Heart left ventricle (tissue), 13 donors: Measurements from ENCODE around the gene TAF4.

Experiments
- POLR2A ChIP-seq, 2 donors: fragments of 450-650 bp; IDR thresholded peaks; one replicate each; pipeline ENCODE4 v1.6.1; 2017; ENCODE audit warnings: antibody characterized with exemption in 2 of 2, mild to moderate bottlenecking in 2 of 2, moderate library complexity in 2 of 2
- TF ChIP-seq, protein P1 (sequence below), 12 donors: fragments of 200-600 bp; sonication (generic) in 4 of 12; IDR thresholded peaks; one replicate each; pipeline versions ENCODE4 v1.5.0 to v1.8.0; 2018 to 2022; ENCODE audit warnings: antibody characterized with exemption in 12 of 12, mild to moderate bottlenecking in 5 of 12
- donor health status: ischemic (EF 13 %, LVEDD 7.1; RV severe dilation, severe dysfunction).
- donor health status: DM: no; HTN: yes; CAD: no.
- donor health status: DM: no; HTN: no; CAD: no.
- donor health status: ischemic (EF 25% LVEDD 6.9; RV normal size, moderate dysfunction).
- donor health status: ischemic (EF 25% LVEDD 5.7; RV mildly dilated, moderate dysfunction).
- donor health status: ischemic (EF 35%, LVEDD 5.7; RV mildly dilated, moderate dysfunction).
- donor health status: nonischemic (EF 11% LVEDD 7.7; RV severe dilation, severe dysfunction).
- donor health status: DM: yes; HTN: yes; CAD: no.
- donor health status: PGD.
- donor health status: ischemic (EF 29% LVEDD 5.4; RV normal size, mild dysfunction).
- donor health status: nonischemic (EF 23%, LVEDD 6.1; RV moderate dilation, normal function).

- TF ChIP-seq, protein P1, sequence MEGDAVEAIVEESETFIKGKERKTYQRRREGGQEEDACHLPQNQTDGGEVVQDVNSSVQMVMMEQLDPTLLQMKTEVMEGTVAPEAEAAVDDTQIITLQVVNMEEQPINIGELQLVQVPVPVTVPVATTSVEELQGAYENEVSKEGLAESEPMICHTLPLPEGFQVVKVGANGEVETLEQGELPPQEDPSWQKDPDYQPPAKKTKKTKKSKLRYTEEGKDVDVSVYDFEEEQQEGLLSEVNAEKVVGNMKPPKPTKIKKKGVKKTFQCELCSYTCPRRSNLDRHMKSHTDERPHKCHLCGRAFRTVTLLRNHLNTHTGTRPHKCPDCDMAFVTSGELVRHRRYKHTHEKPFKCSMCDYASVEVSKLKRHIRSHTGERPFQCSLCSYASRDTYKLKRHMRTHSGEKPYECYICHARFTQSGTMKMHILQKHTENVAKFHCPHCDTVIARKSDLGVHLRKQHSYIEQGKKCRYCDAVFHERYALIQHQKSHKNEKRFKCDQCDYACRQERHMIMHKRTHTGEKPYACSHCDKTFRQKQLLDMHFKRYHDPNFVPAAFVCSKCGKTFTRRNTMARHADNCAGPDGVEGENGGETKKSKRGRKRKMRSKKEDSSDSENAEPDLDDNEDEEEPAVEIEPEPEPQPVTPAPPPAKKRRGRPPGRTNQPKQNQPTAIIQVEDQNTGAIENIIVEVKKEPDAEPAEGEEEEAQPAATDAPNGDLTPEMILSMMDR (IDR thresholded peaks at IDR 0.05), result no peak
- TF ChIP-seq POLR2A (IDR thresholded peaks at IDR 0.05), result no peak
Measured at GRCh38 chr20:62047666-62048345, 17.9 kb downstream of the TAF4 start.
